ENCODE results near the gene ZNF473.
"Not testable (repeated sequence)": the region's sequence is repeated elsewhere in the genome, so short reads cannot be mapped to it uniquely, and the experiment has no call there.

The ZNF473 gene

DNA sequence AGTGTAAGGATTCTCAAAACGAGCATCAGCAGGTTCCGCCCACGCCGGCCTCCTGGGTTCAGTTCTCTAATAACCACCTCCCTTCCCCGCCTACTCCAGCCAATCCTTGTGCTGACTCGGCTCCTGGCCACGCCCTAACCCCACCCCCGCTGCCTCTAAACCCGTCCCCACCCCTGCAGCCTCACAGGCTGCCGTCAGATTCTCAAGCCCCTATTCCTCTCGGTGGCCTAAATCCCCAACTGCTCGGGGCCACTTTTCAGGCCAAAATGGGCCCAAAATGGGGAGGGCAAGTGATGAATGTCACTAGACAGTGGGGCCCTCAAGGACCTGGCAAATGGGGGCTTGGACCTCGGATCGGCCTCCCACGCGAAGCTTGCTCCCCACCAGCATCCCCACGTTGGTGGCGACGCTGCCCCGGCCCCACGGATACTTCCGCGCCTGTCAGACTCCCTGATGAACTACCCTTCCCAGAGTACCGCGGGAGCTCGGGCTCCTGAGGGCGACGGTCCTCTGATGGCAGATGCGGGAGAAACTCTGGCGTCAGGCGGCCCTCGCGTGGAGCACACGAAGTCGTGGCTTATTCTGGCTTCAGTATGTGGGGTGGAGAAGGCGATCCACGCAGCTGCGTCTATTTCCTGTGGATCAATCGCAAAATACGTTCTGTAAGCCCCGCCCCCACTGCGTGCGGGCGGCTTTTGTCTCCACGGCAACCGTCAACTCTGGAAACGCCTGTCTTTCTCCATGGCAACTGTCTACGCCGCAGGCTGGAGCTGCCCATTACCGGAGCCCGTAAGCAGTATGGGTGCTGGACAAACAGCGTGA is 24.8 kb downstream of the ZNF473 start:
- DNase-seq (ENCODE audit: low read depth in 2 of 2), result peak; percentile 75 to 83

DNA sequence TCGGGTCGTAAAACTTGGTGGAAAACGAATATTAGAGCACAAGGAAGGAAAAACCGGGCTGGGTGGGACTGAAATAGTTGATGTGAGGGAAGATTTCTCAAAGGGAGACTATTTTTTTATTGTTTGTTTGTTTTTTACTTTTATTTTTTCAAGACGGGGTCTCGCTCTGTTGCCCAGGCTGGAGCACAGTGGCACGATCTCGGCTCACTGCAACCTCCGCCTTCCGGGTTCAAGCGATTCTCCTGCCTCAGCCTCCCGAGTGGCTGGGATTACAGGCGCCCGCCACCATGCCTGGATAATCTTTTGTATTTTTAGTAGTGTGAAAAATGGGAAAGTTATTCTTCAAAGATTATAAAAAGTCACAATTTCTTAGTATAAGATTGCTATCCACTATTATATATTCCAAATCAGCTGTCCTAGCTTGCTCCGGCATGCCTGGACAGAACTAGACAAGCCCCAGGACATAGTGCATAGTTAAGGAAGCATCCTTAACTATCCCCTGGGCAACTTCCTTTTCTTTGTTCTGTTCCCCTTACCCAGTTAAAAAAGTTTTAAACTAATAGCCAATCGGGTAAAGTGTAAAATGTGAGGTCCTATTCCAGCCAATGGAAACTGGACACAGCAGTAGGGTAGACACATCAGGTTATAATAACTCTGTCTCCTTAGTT is 25.6 kb downstream of the ZNF473 start:
- DNase-seq (ENCODE audit: low read depth in 2 of 2), result not testable (repeated sequence)

DNA sequence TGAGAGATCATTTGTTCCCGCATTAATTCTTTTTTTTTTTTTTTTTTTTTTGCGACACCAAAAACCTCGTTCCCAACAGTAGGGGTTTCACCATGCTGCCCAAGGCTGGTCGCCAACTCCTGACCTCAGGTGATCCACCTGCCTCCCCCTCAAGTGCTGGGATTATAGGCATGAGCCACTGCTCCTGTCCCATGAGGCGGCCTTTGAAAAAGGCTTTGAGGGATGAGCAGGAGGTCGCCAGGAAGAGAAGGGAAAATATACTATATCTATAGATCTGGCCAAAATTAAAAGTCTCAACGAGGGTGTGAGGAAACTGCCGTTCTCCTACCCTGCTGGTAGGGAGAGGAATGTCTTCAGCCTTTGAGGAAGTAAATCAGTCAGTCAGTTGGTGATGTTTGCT is 26.2 kb downstream of the ZNF473 start:
- DNase-seq (ENCODE audit: low read depth in 2 of 2), result no peak

DNA sequence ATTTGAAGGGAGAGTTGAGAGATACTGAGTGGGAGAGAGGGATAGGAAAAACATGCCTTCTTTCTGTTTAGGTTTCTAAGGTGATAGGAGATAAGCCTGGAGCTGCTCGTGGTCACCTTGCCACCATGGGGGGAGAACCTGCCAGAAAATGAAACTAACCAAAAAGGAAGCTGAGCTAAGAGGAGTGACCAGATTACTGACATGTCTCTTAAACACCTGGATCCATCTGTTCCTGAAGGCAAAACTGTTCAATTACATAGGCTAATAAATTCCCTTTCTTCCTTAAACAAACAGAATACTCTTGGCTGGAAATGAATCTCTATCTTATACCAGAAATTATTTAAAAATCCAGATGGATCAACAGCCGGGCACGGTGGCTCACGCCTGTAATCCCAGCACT is 27.3 kb downstream of the ZNF473 start:
- DNase-seq (ENCODE audit: low read depth in 2 of 2), result no peak

DNA sequence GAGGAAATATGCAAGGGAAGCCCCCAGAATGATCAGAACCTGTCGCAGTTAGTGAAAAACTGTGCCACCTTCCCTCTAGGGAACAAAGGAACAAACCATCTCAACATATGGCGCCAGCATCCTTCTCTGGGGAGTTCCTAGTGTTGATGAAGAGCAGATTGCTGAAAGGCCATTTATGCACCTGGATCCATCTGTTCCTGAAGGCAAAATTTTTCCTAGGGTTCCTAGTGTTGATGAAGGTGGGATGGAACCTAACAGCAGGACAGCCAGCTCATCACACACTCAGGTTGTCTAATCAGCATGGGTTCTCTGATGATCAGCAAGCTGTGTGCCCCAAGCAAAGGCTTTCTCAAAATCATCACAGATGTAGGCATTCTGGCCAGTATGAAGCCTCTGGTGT is 32.6 kb downstream of the ZNF473 start:
- DNase-seq (ENCODE audit: low read depth in 2 of 2), result no peak

DNA sequence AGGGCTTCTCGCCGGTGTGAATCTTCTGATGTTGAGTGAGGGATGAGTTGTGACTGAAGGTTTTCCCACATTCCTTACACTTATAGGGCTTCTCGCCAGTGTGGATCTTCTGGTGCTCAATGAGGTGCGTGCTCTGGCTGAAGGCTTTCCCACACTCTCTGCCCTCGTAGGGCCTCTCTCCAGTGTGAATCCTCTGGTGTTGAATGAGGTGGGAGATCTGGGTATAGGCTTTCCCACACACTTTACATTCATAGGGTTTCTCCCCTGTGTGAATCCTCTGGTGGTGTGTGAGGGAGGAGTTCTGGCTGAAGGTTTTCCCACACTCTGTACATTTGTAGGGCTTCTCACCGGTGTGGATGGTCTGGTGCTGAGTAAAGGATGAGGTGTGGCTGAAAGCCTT is 33.2 kb downstream of the ZNF473 start:
- no peak for DNase-seq (ENCODE audit: low read depth in 2 of 2)

DNA sequence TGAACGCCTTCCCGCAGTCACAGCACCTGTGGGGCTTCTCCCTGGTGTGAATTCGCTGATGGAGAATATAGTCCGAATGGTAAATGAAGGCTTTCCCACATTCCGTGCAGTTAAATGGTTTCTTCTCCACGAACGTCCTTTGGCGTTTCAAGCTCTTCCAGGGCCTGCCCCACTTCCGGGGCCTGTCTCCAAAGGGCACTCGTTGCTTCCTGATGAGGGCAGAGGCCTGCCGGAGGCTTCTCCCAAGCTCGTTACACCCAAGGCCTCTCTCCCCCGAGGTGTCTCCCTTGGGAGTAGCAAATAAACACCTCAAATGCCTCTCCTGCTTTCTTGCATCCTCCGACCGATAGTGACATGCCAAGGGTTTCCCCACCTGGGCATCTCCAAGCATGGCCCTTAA is 34.3 kb downstream of the ZNF473 start:
- DNase-seq (ENCODE audit: low read depth in 2 of 2), result no peak

DNA sequence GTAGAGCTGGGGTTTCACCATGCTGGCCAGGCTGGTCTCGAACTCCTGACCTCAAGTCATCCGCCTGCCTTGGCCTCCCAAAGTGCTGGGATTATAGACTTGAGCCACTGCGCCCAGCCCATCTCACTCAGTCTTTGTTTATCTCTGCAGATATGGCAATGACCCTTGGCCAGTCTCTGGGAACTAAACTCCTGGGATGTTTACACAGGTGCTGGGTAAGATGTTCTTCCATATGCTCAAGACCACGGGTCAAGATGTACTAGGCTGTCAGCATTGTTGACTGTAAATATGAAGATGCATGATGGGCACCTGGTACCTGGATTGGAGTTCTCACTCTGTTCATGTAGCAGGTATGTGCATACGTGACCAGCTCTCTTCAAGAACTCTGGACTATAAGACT is 35.8 kb downstream of the ZNF473 start:
- no peak for DNase-seq (ENCODE audit: low read depth in 2 of 2)

DNA sequence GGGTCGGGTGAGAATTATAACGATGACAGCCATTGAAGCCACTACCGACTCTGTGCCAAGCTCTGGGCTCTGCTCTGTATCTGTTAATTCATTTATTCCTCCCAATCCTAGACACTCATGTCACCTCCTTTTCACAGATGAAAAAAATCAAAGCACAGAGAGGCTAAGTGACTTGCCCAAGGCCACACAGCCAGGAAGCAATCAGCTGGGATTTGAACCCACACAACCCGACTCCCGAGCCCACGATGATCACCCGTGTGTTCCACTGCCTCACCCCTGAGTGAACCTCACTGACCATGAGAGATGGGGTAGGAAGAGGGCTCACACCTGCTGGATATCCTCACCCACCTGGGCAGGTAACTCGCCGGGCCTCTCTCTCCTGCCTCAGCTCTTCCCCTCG is 40.1 kb downstream of the ZNF473 start:
- DNase-seq (ENCODE audit: low read depth in 2 of 2), result no peak

DNA sequence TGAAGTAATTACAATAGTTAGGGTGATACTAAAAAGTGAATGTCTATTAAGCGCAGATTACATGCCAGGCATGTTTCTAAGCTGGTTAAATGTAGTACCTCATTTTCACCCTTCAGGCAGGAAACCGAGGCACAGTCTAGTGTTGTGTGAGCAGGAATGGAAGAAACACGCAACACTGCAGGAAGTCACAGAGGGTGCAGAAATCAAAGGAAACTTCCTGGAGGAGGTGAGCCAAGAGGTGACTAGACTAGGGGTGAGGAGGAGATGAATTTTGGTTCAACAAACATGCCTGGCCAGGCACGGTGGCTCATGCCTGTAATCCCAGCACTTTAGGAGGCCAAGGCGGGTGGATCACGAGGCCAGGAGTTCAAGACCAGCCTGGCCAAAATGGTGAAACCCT is 41.8 kb downstream of the ZNF473 start:
- no peak for DNase-seq (ENCODE audit: low read depth in 2 of 2)

DNA sequence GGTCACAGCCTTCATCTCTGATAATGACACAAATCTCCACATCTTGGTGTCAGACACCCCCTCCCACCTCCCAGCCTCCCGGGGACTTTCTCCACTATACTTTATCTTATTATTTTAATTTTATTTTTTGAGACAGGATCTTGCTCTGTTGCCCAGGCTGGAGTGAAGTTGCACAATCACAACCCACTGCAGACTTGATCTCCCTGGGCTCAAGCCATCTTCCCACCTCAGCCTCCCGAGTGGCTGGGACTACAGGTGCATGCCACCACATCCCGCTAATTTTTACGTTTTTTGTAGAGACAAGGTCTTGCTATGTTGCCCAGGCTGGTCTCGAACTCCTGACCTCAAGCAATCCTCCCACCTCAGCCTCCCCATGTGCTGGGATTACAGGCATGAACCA is 42.6 kb downstream of the ZNF473 start:
- DNase-seq (ENCODE audit: low read depth in 2 of 2), result not testable (repeated sequence)

DNA sequence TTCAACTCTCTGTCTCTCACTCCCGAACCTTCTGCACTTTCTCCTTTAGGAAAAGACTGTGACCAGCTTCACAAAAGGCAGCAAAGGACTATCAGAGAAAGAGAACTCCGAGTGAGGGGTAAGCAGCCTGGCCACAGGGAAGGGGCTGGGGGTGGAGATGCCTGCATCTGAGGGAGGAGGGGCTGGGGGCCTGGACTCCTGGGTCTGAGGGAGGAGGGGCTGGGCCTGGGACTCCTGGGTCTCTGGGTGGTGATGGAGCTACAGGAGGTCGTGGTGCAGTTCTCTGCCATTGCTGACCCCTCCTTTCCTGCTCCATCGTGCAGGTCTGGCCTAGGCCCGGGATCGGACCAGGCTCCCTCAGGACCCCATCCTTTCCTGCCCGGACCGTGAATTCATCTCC is 49.3 kb downstream of the ZNF473 start:
- DNase-seq (ENCODE audit: low read depth in 2 of 2), result not testable (repeated sequence)

DNA sequence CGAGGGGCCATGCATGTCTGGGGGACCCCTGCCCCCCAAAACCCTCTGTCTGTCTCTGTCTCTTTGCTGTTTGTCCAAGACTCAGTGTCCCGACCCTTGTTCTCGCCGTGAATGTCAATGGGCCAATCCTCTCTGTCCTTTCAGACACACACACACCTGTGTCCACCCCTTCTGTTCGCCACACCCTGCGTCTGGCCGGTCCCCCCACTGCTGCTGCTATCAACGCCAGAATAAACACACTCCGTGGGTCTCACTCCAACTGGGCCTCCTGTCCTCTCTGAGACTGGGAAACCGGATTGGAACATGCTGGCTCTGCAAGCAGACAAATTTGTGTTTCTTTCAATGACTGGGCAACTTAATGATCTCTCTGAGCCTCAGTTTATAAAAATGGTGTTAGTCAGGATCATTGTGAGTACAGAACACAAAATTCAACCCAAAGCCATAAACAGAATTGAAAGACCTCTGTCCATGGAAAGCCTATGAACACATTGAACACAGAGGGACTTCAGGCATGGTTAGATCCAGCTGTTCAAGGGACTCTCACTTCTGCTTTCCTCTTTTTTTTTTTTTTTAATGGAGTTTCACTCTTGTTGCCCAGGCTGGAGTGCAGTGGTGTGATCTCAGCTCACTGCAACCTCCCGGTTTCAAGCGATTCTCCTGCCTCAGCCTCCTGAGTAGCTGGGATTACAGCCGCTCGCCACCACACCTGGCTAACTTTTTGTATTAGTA is 50.0 kb downstream of the ZNF473 start:
- not testable (repeated sequence) for DNase-seq (ENCODE audit: low read depth in 2 of 2)

DNA sequence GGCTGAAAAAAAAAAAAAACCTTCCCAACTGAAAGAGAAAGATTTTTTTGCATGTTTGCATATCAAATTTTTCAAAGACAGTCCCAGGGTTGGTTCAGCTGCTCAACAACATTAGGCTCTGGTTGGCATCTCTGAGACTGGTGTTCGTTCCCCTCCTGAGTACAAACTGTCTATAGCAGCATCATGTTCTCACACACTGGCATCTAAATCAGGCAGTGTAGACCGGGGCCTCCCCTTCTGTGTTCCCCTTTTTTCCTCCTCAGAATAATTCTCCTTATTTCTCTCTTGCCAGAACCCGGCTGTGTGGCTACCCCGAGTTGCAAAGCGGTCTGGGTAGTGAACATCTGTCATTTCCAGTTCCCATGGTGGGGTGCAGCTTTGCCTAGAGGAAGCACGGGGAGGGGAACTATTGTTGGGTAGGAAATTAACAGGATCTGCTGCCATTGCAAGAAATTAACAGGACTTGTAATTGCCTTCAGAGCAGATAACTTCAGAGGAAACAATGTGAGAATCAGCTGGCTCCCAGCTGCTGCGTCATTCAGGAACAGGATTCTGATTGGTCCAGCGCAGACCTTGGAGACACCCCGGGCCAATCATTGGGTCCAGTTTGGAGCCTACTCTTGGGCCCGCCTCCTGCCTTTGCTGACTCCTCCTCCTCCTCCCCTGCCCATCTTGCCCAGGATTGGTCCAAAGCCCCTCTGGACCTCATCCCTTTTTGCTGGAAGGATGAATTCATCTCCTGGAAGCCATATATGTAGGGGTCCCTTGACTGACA is 51.0 kb downstream of the ZNF473 start:
- not testable (repeated sequence) for DNase-seq (ENCODE audit: low read depth in 2 of 2)

DNA sequence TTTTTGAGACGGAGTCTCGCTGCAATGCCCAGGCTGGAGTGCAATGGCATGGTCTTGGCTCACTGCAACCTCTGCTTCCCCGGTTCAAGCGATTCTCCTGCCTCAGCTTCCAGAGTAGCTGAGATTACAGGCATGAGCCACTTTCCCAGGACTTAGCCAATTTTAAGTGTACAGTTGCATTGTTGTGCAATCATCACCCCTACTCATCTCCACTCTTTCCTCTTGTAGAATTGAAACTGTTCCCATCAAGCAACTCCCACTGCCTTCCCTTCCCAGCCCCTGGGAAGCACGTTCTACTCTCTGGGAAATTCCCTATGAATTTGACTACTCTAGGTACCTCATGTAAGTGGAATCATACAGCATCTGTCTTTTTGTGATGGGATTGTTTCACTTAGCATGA is 53.2 kb downstream of the ZNF473 start:
- not testable (repeated sequence) for DNase-seq (ENCODE audit: low read depth in 2 of 2)

DNA sequence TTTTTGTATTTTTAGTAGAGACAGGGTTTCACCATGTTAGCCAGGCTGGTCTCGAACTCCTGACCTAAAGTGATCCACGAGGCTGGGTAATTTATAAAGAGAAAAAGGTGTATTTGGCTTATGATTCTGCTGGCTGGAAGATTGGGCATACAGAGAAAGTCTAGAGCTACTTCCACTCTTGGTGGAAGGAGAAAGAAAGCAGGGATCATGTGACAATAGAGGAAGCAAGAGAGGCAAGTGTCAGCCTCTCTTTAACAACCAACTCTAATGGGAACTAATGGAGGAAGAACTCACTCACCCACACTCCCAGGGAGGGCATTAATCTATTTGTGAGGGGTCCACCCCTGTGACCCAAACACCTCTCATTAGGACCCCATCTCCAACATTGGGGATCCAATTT is 58.6 kb downstream of the ZNF473 start:
- not testable (repeated sequence) for DNase-seq (ENCODE audit: low read depth in 2 of 2)

DNA sequence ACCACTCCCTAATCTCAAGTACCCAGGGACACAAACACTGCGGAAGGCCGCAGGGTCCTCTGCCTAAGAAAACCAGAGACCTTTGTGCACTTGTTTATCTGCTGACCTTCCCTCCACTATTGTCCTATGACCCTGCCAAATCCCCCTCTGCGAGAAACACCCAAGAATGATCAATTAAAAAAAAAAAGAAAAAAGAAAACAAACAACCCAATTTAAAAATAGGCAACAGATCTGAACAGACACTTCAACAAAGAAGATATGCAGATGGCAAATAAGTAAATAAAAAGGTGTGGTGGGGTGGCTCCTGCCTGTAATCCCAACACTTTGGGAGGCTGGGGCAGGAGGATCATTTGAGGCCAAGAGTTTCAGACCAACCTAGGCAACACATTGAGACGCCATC is 61.3 kb downstream of the ZNF473 start:
- DNase-seq (ENCODE audit: low read depth in 2 of 2), result not testable (repeated sequence)

DNA sequence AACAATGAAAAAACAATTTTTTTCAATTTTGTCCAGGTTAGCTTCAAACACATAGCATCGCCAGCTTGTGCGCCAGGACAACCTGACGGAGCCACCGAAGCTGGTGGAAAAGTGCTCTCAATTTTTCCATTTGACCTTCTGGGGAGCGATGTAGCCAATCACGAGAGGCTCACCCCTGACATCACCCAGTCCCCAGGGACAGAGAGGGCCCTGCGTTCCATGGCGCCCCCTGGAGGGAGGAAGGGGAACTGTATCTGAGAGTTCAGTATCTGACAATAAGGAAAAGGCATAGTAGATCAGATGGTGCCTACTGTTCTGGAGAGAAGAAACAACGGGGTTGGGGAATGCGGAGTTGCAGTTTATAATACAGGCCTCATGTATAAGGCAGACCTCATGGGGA is 64.9 kb downstream of the ZNF473 start:
- not testable (repeated sequence) for DNase-seq (ENCODE audit: low read depth in 2 of 2)

DNA sequence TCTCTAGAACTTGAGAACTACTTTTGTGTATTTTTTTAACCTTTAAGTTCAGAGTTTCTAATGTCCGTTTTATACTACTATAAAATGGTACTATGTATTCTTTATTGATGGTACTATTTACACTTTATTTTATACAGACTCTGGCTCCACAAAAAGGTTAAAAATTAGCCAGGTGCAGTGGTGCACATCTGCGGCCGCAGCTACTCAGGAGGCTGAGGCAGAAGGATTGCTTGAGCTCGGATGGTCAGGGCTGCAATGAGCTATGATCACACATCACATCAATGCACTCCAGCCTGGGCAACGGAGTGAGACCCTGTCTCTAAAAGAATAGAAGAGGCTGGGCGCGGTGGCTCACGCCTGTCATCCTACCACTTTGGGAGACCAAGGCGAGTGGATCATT is 66.0 kb downstream of the ZNF473 start:
- not testable (repeated sequence) for DNase-seq (ENCODE audit: low read depth in 2 of 2)

DNA sequence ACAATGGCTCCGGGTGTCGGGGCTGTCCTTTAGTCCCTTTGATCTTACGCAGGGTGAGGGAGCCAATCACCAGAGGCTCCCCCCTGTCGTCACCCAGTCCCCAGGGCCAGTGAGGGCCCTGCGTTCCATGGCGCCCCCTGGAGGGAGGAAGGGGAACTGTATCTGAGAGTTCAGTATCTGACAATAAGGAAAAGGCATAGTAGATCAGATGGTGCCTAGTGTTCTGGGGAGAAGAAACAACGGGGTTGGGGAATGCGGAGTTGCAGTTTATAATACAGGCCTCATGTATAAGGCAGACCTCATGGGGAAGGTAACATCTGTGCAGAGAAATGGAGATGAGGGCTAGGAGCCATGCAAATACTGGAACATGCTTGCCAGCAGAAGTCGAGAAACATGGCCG is 66.8 kb downstream of the ZNF473 start:
- not testable (repeated sequence) for DNase-seq (ENCODE audit: low read depth in 2 of 2)

DNA sequence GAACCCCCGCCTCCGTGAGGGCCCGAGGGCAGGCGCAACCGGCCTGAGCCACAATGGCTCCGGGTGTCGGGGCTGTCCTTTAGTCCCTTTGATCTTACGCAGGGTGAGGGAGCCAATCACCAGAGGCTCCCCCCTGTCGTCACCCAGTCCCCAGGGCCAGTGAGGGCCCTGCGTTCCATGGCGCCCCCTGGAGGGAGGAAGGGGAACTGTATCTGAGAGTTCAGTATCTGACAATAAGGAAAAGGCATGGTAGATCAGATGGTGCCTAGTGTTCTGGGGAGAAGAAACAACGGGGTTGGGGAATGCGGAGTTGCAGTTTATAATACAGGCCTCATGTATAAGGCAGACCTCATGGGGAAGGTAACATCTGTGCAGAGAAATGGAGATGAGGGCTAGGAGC is 72.1 kb downstream of the ZNF473 start:
- not testable (repeated sequence) for DNase-seq (ENCODE audit: low read depth in 2 of 2)

DNA sequence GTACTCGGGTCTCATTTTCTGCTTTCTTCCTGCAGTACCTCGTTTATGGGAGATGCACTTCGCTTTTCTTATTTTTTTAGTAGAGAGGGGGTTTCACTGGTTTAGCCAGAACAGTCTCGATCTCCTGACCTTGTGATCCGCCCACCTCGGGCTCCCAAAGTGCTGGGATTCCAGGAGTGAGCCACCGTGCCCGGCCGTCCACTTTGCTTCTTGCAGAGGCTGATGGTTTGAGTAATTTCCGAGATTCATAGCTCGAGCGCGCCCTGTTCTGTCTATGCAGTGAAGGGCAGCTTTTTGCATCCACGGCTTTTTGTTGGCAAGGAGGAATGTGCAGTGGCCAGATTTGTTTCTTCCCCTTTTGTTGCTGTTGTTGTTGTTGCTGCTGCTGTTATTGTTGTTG is 73.1 kb downstream of the ZNF473 start:
- DNase-seq (ENCODE audit: low read depth in 2 of 2), result not testable (repeated sequence)
